Adipose tissue (tissue), 3 donors: ENCODE results near the gene NRF1. TPM values are rescaled to one million over a fixed set of nuclear protein-coding genes. Genes with fewer than 3 reads are reported as not detected.
"Not testable (repeated sequence)": the region's sequence is repeated elsewhere in the genome, so short reads cannot be mapped to it uniquely, and the experiment has no call there.

Source experiments
- H3K27ac ChIP-seq: one replicate; pipeline ENCODE4 v1.5.1; 2013; ENCODE audit warnings: low read depth, low read length
- WGBS, 3 donors: extraction: QIAGEN DNeasy Blood & Tissue Kit; methylation state at CpG; one replicate each; pipeline ENCODE4 v1.1.7; 2013; 5-methylcytosine and 5-hydroxymethylcytosine counted together
- polyA plus RNA-seq, 3 donors: library from polyadenylated mRNA; stranded (reverse); fragments of 200-250 nt; gene quantifications; one replicate each; pipeline ENCODE4 v1.2.3, GENCODE V29; 2013
- donor health status: healthy with polysubstance abuse.
- donor health status: Bipolar disorder and iron deficiency.
- donor health status: healthy.

Gene NRF1
- polyA plus RNA-seq = 1 to 10 TPM; 4.4 to 7.2 (median 7.0) TPM

DNA sequence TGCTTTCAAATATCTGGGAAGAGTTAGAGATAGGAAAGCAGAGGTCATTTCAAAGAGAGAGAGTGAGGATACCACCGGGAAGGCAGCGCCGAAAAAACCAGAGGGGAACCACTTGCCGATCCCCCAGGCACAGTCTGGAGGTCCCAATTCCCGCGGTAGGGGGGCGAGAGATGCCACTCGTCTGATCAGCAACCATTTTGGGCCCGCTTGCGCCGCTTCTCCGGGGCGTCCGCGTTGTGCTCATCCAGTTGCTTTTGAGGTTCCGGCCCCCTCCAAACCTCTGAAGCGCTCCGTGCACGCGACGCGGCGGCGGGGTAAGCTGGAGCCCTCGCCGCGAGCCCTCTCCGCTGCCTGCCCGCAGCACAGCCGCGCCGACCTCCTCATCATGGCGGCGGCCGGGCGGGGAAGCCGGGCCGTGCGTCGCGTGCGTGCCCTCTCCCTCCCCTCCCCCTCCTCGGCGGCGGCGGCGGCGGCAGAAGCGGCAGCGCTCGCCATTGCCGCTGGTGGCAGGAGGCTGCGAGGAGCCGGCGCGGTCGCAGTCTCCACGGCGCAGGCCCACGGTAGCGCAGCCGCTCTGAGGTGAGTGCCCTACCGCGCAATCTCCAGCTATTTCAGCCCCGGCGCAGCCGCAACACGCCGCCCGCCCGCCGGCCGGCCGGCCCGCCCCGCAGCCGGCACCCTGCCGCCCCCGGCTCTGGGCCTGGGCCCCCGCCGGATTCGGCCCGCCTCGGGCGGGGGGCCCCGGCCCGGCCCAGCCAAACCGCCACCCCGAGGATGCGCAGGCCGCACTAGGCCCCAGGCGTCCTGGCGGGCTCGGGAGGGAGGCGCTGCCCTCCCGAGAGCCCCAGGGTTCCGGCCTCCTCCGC is at the start of gene NRF1:
TSS of gene NRF1 (plus strand) at position 475 of the 866 bp plus-strand sequence. CDS start 45,632 bp downstream, outside the sequence.
- WGBS, 3 donors = 0 to 1% (median 1%) methylated on average over 73 to 96 of the region's 98 CpGs
- H3K27ac ChIP-seq = peak within 1 kb of the TSS; percentile 91

GRCh38 chr7:129566323-129566722 is 45.2 kb upstream of the NRF1 start:
- WGBS, 3 donors = 46 to 48% (median 46%) methylated on average over 2 of the region's 2 CpGs
- not testable (repeated sequence) for H3K27ac ChIP-seq

- WGBS, 3 donors = 93 to 96% (median 94%) methylated on average over 3 of the region's 3 CpGs
- no peak overlapping the region for H3K27ac ChIP-seq
Measured at GRCh38 chr7:129567377-129567776, 44.1 kb upstream of the NRF1 start.

GRCh38 chr7:129568240-129568639 is 43.3 kb upstream of the NRF1 start:
- no peak overlapping the region for H3K27ac ChIP-seq
- WGBS, 3 donors = 47 to 100% (median 54%) methylated on average over 1 of the region's 1 CpG

DNA sequence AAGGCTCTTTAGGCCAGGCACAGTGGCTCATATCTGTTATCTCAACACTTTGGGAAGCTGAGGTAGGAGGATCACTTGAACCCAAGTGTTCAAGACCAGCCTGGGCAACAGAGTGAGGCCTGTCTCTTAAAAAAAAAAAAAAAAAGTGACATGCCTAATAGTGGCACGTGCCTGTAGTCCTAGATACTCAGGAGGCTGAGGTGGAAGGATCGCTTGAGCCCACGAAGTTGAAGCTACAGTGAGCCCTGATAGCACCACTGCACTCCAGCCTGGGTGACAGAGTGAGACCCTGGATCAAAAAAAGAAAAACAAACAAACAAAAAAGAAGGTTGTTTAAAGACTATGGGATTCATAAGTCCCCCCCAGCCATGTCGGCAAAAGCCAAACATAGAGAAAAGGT is 42.2 kb upstream of the NRF1 start:
- WGBS, 3 donors = 68 to 76% (median 75%) methylated on average over 4 of the region's 4 CpGs
- H3K27ac ChIP-seq = no peak overlapping the region

GRCh38 chr7:129569811-129570215 is 41.7 kb upstream of the NRF1 start:
- H3K27ac ChIP-seq = no peak overlapping the region
- 71 to 86% (median 75%) methylated on average over 2 of the region's 2 CpGs for WGBS, 3 donors

GRCh38 chr7:129571201-129571600 is 40.3 kb upstream of the NRF1 start:
- no peak overlapping the region for H3K27ac ChIP-seq
- 82 to 93% (median 88%) methylated on average over 5 of the region's 5 CpGs for WGBS, 3 donors

DNA sequence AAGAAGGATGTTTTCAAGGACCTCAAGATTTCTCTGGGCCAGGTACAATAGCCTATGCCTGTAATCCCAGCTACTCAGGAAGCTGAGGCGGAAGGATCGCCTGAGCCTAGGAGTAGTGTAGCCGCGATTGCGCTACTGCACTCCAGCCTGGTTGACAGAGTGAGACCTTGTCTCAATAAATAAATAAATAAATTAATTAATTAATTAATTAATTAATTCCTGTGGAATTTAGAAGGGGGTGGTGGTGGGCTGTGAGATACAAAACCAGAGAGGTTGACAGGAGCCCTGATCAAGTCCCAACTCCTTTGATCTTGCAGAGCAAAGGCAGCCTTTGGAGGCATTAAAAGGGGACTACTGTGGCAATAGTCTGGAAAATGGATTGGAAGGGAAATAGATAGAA is 39.3 kb upstream of the NRF1 start:
- WGBS, 3 donors = 93 to 96% (median 96%) methylated on average over 5 of the region's 5 CpGs
- H3K27ac ChIP-seq = no peak overlapping the region

- H3K27ac ChIP-seq = no peak overlapping the region
- 44 to 56% (median 56%) methylated on average over 3 of the region's 3 CpGs for WGBS, 3 donors
Measured at GRCh38 chr7:129574487-129574886, 37.0 kb upstream of the NRF1 start.

GRCh38 chr7:129575699-129576098 is 35.8 kb upstream of the NRF1 start:
- H3K27ac ChIP-seq = no peak overlapping the region
- WGBS, 3 donors = 86 to 95% (median 92%) methylated on average over 7 of the region's 7 CpGs

GRCh38 chr7:129576138-129576537 is 35.4 kb upstream of the NRF1 start:
- WGBS, 3 donors = 89 to 95% (median 91%) methylated on average over 2 of the region's 2 CpGs
- no peak overlapping the region for H3K27ac ChIP-seq

- H3K27ac ChIP-seq = no peak overlapping the region
- 95 to 97% (median 96%) methylated on average over 12 of the region's 12 CpGs for WGBS, 3 donors
Measured at GRCh38 chr7:129578829-129579228, 32.7 kb upstream of the NRF1 start.

GRCh38 chr7:129586179-129586578 is 25.3 kb upstream of the NRF1 start:
- 70 to 95% (median 93%) methylated on average over 5 of the region's 5 CpGs for WGBS, 3 donors
- H3K27ac ChIP-seq = not testable (repeated sequence)

- no peak overlapping the region for H3K27ac ChIP-seq
Measured at GRCh38 chr7:129588268-129588667, 23.3 kb upstream of the NRF1 start.

DNA sequence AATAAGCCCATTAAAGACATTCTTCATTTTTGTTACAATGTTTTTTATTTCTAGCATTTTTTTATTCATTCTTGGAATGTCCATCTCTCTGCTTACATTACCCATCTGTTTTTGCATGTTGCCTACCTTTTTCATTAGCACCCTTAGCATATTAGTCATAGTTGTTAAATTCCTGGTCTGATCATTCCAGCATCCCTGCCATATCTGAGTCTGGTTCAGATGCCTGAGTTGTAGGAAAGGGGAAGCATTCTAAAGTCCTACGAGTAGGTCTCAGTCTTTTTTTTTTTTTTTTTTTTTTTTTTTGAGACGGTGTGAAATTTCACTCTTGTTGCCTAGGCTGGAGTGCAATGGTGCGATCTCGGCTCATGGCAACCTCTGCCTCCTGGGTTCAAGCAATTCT is 19.7 kb upstream of the NRF1 start:
- 67 to 91% (median 80%) methylated on average over 3 to 4 of the region's 4 CpGs for WGBS, 3 donors
- no peak overlapping the region for H3K27ac ChIP-seq

DNA sequence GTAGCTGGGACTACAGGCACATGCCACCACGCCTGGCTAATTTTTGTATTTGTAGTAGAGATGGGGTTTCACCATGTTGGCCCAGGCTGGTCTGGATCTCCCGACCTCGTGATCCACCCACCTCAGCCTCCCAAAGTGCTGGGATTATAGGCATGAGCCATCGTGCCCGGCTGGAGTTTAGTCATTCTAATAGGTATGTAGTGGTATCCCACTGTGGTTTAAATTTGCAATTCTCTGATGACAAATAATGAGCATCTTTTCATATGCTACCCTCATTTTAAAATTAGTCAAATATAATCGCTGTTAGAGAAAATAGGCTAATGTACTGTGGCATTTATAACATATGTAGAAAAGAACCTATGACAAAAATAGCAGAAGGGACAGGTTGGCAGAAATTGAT is 15.1 kb upstream of the NRF1 start:
- H3K27ac ChIP-seq = not testable (repeated sequence)
- 81 to 86% (median 81%) methylated on average over 6 of the region's 6 CpGs for WGBS, 3 donors

DNA sequence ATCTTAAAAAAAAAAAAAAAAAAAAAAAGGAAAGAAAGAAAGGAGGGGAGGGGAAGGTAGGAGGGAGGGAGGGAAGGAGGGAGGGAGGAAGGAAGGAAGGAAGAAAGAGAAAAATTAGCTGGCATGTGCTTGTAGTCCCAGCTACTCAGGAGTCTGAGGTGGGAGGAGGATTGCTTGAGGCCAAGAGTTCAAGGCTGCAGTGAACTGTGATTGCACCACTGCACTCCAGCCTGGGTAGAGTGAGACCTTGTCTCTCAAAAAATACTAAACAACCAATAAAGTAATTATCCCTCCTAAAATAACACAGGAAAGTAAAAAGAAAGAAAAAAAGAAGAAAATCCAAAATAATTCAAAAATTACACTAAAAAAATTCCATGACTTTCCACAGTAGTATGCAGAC is 13.8 kb upstream of the NRF1 start:
- no peak overlapping the region for H3K27ac ChIP-seq

DNA sequence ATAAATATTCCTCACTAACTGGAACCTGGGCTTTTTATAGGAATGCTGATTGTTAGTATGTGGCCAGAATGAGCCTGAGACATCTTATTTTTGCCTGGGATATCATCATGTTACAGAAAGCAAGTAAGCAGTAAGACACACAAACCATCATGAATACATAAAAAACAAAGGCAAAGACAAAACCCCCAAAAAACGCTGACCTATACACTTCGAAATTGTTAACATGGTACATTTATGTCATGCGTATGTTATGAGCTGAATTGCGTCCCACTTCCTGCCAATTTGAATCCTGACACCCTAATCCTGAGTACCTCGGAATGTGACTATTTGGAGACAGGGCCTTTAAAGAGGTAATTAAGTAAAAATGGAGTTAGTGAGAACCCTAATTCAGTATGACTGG is 12.3 kb upstream of the NRF1 start:
- 82 to 88% (median 86%) methylated on average over 5 of the region's 5 CpGs for whole genome bisulfite sequencing, 3 donors

DNA sequence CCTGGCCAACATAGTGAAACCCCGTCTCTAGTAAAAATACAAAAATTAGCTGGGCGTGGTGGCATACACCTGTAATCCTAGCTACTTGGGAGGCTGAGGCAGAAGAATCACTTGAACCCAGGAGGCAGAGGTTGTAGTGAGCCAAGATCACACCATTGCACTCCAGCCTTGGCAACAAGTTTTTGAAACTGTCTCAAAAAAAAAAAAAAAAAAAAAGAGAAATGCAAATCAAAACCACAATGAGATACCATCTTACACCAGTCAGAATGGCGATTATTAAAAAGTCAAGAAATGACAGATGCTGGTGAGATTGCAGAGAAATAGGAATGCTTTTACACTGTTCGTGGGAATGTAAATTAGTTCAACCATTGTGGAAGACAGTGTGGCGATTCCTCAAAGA is 7.9 kb upstream of the NRF1 start:
- 74 to 77% (median 74%) methylated on average over 5 of the region's 5 CpGs for WGBS, 3 donors

More for the DNA sequence above, 12.3 kb upstream of the NRF1 start:
- H3K27ac ChIP-seq = no peak overlapping the region

DNA sequence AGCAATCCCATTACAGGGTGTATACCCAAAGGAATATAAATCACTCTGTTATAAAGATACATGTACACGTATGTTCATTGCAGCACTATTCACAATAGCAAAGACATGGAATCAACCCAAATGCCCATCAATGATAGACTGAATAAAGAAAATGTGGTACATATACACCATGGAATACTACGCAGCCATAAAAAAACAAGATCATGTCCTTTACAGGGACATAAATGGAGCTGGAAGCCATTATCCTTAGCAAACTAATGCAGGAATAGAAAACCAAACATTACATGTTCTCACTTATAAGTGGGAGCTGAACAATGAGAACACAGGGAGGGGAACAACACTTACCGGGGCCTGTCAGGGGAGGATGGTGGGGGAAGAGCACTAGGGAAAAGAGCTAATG is 7.5 kb upstream of the NRF1 start:
- 88 to 94% (median 94%) methylated on average over 3 of the region's 3 CpGs for WGBS, 3 donors
- not testable (repeated sequence) for H3K27ac ChIP-seq

More for the DNA sequence above, 7.9 kb upstream of the NRF1 start:
- not testable (repeated sequence) for H3K27ac ChIP-seq
